ENCODE results near the gene TMUB2. TPM values are rescaled to one million over a fixed set of nuclear protein-coding genes. Genes with fewer than 3 reads are reported as not detected.
"Not testable (repeated sequence)": the region's sequence is repeated elsewhere in the genome, so short reads cannot be mapped to it uniquely, and the experiment has no call there.

Gene TMUB2
- total RNA-seq, 1 experiment from 2014 or later, result 9.2 TPM

GRCh38 chr17:44219108-44219615, 32.4 kb downstream of the TMUB2 start:
- peak; percentile 77 for DNase-seq (ENCODE audit: low read depth)

GRCh38 chr17:44219616-44220212, 32.9 kb downstream of the TMUB2 start, which contains the start of gene UBTF:
Gene UBTF, minus strand, starts transcription at chr17:44219675. Its CDS starts 1,446 bp downstream, at chr17:44218229.
- DNase-seq (ENCODE audit: low read depth), result peak; percentile 70

- DNase-seq (ENCODE audit: low read depth), result peak; percentile 56
Measured at GRCh38 chr17:44220213-44221083, 33.7 kb downstream of the TMUB2 start.

GRCh38 chr17:44221084-44221861, 34.5 kb downstream of the TMUB2 start:
- DNase-seq (ENCODE audit: low read depth), result peak; percentile 79

GRCh38 chr17:44221862-44222111, 35.0 kb downstream of the TMUB2 start:
- DNase-seq (ENCODE audit: low read depth), result no peak

DNA sequence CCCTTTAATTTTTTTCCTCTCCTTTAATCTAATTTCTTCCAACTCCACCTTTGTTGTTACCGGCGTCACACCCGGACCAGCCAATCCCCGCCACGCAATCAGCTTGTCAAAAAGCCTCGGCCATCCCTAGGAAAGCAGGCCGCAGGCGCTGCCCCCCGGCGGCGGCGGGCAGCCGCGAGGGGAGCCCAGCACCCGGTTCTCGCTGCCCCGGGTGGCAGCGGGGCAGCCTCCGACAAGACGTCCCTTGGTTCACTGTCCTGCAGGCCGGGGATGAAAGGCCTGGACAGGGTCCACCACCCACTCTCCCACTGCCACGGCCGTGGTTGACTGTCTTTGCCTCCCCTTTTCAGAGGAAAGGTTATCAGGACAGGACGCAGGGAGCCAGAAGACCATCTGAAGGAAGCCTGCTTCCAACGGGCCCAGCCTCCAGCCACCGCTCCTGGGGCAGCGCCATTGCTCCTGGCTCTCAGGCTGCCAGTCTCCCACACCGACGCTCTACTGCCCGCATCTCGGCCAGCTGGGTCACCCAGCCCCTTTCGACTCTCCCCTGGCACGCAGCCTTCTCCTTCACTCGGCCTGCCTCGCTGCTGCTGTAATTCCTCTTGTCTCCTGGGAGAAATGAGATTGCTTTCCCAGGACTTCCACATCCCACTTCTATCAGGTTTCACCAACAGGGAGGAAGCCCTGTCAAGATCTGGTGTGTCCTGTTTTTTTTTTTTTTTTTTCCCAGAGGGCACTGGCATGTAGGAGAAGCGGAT, 35.5 kb downstream of the TMUB2 start:
- DNase-seq (ENCODE audit: low read depth), result peak; percentile 74

DNA sequence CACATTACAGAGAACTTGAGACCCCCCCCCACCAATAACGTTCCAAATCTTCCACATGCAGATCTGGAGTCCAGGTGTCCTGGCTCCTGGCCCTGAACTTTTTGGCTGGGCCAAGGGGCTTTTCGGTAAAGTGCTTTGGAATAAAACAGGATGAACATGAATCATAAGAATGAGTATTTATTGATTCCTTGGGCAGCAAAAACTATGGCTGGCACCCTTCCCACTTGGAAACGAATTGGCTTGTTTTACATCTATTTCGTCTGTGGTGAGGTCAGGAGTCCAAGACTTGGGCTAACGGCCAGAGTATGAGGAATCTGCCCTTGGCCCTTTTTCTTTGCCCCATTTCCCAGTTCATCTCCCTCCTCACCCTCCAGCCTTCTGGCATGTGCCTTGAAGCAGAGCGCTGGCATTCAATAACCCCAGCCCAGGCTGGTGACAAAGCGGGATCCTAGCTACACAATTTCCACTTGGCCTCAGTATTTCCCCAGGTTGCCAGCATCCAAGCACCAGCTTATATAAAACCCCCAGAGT, 36.8 kb downstream of the TMUB2 start:
- DNase-seq (ENCODE audit: low read depth), result peak; percentile 27

GRCh38 chr17:44229090-44229489, 42.3 kb downstream of the TMUB2 start:
- DNase-seq (ENCODE audit: low read depth), result no peak

- no peak for DNase-seq (ENCODE audit: low read depth)
Measured at GRCh38 chr17:44230140-44230539, 43.4 kb downstream of the TMUB2 start.

DNA sequence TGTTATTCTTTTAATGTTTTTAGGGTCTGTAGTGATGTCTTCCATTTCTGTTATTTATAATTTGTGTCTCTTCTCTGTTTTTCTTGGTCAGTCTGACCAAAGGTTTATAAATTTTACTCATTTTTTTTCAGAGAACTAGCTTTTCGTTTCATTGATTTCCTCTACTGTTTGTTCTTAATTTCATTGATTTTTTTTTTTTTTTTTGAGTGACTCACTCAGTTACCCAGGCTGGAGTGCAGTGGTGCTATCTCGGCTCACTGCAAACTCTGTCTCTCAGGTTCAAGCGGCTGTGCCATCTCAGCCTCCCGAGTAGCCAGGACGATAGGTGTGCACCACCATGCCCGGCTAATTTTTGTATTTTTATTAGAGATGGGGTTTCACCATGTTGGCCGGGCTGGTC, 45.3 kb downstream of the TMUB2 start:
- DNase-seq (ENCODE audit: low read depth), result no peak

- DNase-seq (ENCODE audit: low read depth), result no peak
Measured at GRCh38 chr17:44233582-44233981, 46.8 kb downstream of the TMUB2 start.

- peak; percentile 78 for DNase-seq (ENCODE audit: low read depth)
Measured at GRCh38 chr17:44235583-44235936, 48.8 kb downstream of the TMUB2 start.

DNA sequence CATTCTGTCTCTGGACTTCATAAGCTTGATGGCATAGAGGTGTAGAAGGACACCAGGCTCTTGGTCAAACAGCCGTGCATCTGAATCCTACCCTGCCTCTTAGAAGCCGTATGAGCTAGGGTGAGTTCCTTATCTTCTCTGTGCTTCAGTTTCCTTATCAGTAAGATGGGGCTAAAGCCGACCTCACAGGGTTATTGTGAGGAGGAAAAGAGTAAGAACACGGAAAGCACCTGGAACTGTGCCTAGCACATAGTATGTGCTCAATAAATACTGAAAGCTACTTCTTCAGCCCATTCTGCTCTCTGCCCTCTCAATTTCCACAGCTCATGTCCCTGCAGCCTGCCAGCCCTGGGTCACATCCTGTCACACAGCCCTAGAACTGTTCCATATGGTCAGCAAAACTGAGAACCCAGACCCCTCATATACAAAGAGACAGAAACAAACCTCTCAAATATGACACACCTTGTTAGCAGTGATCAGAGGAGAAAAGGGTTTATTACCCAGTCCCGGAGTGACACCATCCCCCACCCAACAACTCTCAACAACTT, 49.7 kb downstream of the TMUB2 start:
- DNase-seq (ENCODE audit: low read depth), result no peak

DNA sequence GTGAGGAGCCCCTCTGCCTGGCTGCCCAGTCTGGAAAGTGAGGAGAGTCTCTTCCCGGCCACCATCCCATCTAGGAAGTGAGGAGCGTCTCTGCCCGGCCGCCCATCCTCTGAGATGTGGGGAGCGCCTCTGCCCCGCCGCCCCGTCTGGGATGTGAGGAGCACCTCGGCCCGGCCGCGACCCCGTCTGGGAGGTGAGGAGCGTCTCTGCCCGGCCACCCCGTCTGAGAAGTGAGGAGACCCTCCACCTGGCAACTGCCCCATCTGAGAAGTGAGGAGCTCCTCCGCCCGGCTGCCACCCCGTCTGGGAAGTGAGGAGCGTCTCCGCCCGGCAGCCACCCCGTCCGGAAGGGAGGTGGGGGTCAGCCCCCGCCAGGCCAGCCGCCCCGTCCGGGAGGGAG, 51.1 kb downstream of the TMUB2 start:
- not testable (repeated sequence) for DNase-seq (ENCODE audit: low read depth)

GRCh38 chr17:44241106-44241624, 54.4 kb downstream of the TMUB2 start:
- no peak for DNase-seq (ENCODE audit: low read depth)

Other genes starting within 250 kb of the TMUB2 start
- not detected in 2 replicates for gene PPY, start 244.5 kb upstream of the TMUB2 start, total RNA-seq (2014; rRNA removed; shearing (Covaris generic))
- gene PYY, start 233.0 kb upstream of the TMUB2 start, total RNA-seq (2014; rRNA removed; shearing (Covaris generic)), result not detected in 2 replicates
- gene NAGS, start 182.3 kb upstream of the TMUB2 start, total RNA-seq (2014; rRNA removed; shearing (Covaris generic)), result 0.09 and 1.1 TPM in 2 replicates
- gene TMEM101, start 172.0 kb upstream of the TMUB2 start, total RNA-seq (2014; rRNA removed; shearing (Covaris generic)), result 27.9 and 31.9 TPM in 2 replicates
- gene LSM12, start 120.3 kb upstream of the TMUB2 start, total RNA-seq (2014; rRNA removed; shearing (Covaris generic)), result 41.0 and 42.6 TPM in 2 replicates
- gene G6PC3, start 116.2 kb upstream of the TMUB2 start, total RNA-seq (2014; rRNA removed; shearing (Covaris generic)), result 22.6 and 30.1 TPM in 2 replicates
- 24.0 and 33.1 TPM in 2 replicates for gene HDAC5, start 63.3 kb upstream of the TMUB2 start, total RNA-seq (2014; rRNA removed; shearing (Covaris generic))
- gene HROB, start 45.0 kb upstream of the TMUB2 start, total RNA-seq (2014; rRNA removed; shearing (Covaris generic)), result 4.3 and 7.9 TPM in 2 replicates
- gene ASB16, start 16.3 kb upstream of the TMUB2 start, total RNA-seq (2014; rRNA removed; shearing (Covaris generic)), result not detected in 2 replicates
- gene ATXN7L3, start 12.9 kb downstream of the TMUB2 start, total RNA-seq (2014; rRNA removed; shearing (Covaris generic)), result 23.6 and 41.2 TPM in 2 replicates
- gene UBTF, start 32.7 kb downstream of the TMUB2 start, total RNA-seq (2014; rRNA removed; shearing (Covaris generic)), result 57.9 and 74.4 TPM in 2 replicates
- not detected in 2 replicates for gene SLC4A1, start 81.2 kb downstream of the TMUB2 start, total RNA-seq (2014; rRNA removed; shearing (Covaris generic))
- 0.69 TPM in 1 of 2 replicates, not detected in the other for gene RUNDC3A, start 121.6 kb downstream of the TMUB2 start, total RNA-seq (2014; rRNA removed; shearing (Covaris generic))
- gene SLC25A39, start 137.9 kb downstream of the TMUB2 start, total RNA-seq (2014; rRNA removed; shearing (Covaris generic)), result 65.6 and 89.0 TPM in 2 replicates
- 63.0 and 84.5 TPM in 2 replicates for gene GRN, start 158.3 kb downstream of the TMUB2 start, total RNA-seq (2014; rRNA removed; shearing (Covaris generic))
- gene FAM171A2, start 176.9 kb downstream of the TMUB2 start, total RNA-seq (2014; rRNA removed; shearing (Covaris generic)), result 3.0 and 3.4 TPM in 2 replicates
- gene ITGA2B, start 202.7 kb downstream of the TMUB2 start, total RNA-seq (2014; rRNA removed; shearing (Covaris generic)), result 0.46 TPM in 1 of 2 replicates, not detected in the other

All from Daoy (cell line).